Muscle of back (tissue), 11 donors: ENCODE measurements around the gene C11orf65. TPM values are rescaled to one million over a fixed set of nuclear protein-coding genes. Genes with fewer than 3 reads are reported as not detected.
A peak's percentile ranks its signal among the peaks of the same experiment; 100 is the strongest.
"Not testable (repeated sequence)": the region's sequence is repeated elsewhere in the genome, so short reads cannot be mapped to it uniquely, and the experiment has no call there.

Source experiments
- DNase-seq, 3 donors: peaks; one replicate each; pipeline versions ENCODE4 v3.0.0 to v3.0.0-alpha.2; 2013
- polyA plus RNA-seq, 10 donors: library from polyadenylated mRNA; unstranded; fragments of 120-200 nt; gene quantifications; one replicate each; pipeline ENCODE4 v1.2.1, GENCODE V29; 2013; ENCODE audit not compliant: insufficient read length in 10 of 10

Gene C11orf65
- polyA plus RNA-seq, 10 donors: 0.57 to 1.6 (median 0.80) TPM

DNA sequence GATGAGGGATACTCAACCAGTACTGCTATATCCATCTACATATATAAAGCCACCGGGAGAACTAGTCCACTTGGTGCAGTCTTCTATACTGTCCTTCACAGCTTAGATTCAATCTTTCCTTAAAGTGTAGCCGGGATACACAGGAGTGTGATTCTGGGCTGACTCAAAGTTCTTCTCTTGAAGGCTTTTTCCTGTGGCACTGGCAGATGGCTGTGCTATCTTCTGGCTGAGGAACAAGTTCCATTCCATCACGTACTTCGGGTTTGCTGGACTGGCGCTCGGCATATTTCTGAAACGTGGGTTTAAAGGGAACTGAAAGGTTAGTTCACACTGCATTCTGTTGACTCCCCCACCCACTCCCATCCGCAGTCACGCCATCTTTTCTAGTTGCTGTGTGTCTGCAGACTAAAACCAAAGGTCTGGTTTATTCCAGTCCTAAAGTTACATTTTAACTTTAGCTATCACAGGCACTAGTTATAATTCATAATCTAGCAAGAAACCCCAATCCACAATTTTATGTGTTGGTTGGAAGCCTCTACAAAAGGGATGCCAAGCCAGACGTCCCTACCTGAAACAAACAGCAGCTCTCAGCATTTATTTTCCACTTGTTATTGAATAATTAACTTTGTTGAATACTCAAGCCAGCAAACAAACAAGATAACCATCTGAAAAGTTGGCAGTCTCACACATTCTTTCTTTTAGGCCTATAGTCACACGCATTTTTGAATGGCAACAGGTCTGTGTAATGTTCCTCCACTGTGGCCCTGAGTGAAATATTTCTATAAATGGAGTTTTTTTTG lies 7.5 kb upstream of the C11orf65 start:
- no peak for DNase-seq

GRCh38 chr11:108472681-108473080 lies 5.4 kb upstream of the C11orf65 start:
- no peak for DNase-seq

DNA sequence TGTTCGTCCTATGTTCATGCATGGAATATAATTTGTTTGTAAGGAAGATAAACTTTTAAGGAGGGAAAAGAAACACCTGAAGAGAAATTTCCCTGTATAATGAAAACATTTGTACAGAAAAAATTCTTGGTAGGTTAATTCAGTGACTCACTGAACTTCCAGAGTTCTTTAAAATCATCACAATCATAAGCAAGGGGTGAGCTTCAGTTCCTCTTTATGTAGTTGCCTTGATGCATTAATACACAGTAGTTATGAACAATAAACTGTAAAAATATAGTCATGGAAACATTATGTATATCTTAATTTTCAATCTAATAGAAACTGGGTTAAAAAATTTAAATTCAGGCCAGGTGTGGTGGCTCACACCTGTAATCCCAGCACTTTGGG lies 1.1 kb upstream of the C11orf65 start:
- DNase-seq: no peak

GRCh38 chr11:108466405-108466804 lies 924 bp downstream of the C11orf65 start:
- DNase-seq: no peak

GRCh38 chr11:108453207-108453835 lies 14.0 kb downstream of the C11orf65 start:
- no peak for DNase-seq

DNA sequence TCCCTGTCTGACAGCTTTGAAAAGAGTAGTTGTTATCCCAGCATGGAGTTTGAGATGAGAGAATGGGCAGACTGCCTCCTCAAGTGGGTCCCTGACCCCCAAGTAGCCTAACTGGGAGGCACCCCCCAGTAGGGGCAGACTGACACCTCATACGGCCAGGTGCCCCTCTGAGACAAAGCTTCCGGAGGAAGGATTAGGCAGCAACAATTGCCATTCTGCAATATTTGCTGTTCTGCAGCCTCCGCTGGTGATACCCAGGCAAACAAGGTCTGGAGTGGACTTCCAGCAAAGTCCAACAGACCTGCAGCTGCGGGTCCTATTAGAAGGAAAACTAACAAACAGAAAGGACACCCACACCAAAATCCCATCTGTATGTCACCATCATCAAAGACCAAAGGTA lies 25.9 kb downstream of the C11orf65 start:
- DNase-seq: not testable (repeated sequence)

DNA sequence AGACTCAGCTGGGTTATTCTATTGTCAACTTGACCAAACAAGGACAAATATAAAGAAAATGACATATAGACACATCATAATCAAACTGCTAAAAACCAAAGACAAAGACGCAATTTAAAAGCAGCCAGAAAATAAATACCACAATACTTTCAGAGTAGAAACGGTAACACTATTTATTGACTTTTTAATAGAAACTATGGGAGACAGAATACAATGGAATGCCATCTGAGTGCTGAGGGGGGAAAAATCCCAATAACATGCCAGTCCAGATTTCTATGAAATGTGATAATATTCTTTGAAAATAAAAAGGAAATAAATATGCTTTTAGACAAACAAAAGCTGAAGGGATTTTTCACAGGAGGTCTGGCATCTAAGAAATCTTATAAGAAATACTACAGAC lies 30.7 kb downstream of the C11orf65 start:
- no peak for DNase-seq

GRCh38 chr11:108435066-108435465 lies 32.3 kb downstream of the C11orf65 start:
- no peak for DNase-seq

DNA sequence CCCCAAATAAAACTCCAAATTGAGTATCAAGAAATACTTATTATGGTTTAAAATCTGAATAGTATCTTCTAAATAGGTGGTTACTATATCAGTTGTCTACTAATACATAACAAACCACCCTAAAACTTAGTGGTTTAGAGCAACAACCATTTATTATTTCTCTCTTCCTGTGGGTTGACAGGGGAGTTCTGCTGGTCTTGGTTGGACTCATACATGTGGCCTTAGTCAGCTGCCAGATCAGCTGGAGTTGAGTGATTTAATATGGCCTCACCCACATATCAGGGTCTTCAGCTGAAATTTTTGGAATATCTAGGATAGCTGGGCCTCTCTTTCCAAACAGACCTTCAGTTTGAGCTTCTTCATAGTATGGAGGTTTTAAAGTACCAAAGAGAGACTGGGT lies 34.5 kb downstream of the C11orf65 start:
- DNase-seq: peak in 1 of 3 donors; percentile 63

- no peak for DNase-seq
Observed at GRCh38 chr11:108431997-108432396, 35.3 kb downstream of the C11orf65 start.

GRCh38 chr11:108431370-108431769 lies 36.0 kb downstream of the C11orf65 start:
- no peak for DNase-seq

GRCh38 chr11:108417551-108417950 lies 49.8 kb downstream of the C11orf65 start:
- not testable (repeated sequence) for DNase-seq

DNA sequence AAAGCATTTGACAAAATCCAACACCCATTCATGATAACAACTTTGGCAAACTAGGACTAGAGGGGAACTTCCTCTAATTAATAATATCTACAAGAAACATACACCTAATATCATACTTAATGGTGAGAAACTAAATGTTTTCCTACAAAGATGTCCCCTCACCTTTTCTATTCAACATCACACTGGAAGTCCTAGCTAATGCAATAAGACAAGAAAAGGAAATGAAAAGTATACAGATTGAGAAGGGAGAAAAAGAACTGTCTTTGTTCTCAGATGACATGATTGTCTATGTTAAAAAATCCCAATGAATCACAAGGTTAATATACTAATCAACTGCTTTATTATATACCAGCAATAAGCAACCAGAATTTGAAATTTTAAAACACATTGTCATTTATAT lies 52.4 kb downstream of the C11orf65 start:
- DNase-seq: no peak

- no peak for DNase-seq
Observed at GRCh38 chr11:108405706-108406105, 61.6 kb downstream of the C11orf65 start.

GRCh38 chr11:108403052-108403451 lies 64.3 kb downstream of the C11orf65 start:
- DNase-seq: no peak

DNA sequence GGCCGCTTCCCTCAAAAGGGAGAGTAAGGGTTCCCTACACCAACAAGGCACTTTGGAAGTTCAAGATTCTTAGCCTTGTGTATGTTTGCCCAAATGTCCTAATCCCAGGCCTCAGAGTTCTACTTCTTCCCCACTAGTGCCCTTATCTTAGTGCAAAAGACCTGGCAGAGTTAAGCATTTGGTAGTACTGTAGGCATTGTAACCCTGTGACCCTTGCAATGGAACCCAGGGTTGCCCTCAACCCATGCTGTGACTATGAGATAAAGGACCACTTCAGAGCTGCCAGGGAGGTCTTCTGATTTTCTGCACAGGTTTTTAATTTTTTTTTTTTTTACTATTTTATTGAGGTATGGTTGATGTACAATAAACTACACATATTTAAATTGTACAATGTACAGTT lies 65.1 kb downstream of the C11orf65 start:
- no peak for DNase-seq

GRCh38 chr11:108398439-108398838 lies 68.9 kb downstream of the C11orf65 start:
- DNase-seq: no peak

DNA sequence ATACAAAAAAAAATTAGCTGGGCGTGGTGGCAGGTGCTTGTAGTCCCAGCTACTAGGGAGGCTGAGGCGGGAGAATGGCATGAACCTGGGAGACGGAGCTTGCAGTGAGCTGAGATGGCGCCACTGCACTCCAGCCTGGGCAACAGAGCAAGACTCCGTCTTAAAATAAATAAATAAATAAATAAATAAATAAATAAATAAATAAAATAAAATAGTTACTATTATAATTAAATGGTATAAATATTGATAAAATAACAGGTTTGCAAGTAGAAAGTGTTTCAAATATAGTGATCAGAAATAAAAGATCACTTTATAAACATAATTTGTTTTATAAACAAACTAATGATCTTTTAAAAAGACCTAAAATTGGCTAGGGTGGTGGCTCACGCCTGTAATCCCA lies 70.7 kb downstream of the C11orf65 start:
- not testable (repeated sequence) for DNase-seq

DNA sequence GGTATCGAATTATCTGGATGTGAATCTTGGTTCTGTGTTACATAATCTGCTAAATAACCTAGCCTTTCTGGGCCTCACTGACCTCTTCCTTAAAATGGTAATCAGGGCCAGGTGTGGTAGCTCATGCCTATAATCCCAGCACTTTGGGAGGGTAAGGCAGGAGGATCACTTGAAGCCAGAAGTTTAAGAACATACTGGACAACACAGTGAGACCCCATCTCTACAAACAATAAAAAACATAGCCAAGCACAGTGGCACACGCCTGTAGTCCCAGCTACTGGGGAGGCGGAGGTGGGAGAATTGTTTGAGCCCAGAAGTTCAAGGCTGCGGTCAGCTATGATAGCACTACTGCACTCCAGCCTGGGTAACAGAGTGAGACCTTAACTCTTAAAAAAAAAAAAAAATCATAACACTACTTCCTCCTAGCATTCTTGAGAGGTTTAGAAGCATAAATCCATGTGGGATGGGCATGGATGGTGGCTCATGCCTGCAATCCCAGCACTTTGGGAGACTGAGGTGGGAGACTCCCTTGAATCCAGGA lies 72.5 kb downstream of the C11orf65 start:
- DNase-seq: no peak

GRCh38 chr11:108393046-108393445 lies 74.3 kb downstream of the C11orf65 start:
- peak in 1 of 3 donors; percentile 6 for DNase-seq

DNA sequence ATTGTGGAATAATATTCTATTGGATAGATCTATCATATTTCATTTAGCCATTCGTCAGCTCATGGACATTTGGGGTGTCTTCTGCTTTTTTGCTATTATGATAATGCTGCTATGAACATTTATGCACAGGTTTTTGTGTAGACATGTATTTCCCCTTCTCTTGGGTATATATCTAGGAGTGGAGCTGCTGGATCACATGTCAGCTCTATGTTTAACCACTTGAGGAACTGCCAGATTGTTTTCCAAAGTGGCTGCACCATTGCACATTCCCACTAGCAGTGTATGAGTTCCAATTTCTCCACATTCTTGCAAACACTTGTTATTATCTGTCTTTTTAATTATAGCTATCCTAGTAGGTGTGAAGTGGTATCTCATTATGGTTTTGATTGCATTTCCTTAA lies 75.0 kb downstream of the C11orf65 start:
- DNase-seq: peak in 1 of 3 donors; percentile 3

DNA sequence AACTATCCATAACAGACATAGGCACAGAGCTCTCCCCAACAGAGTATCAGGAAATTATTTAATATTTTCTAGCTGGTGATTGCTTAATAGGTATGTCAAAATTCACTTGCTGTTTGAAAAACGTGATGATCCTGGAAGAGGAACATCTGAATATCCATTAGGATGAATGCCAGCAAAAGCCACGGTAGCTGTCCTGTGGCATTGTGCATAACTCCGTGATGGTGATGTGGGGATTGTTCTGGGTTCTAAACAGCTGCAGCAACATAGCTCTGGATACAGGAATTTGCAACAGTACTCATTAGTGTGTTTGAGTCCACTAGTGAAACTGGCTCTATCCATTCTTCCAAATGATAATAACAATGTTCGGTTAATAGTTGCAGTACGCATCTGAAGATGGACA lies 78.8 kb downstream of the C11orf65 start:
- DNase-seq: no peak

- not testable (repeated sequence) for DNase-seq
Observed at GRCh38 chr11:108373505-108373904, 93.8 kb downstream of the C11orf65 start.
